Panc1 (cell line): ENCODE results near the gene APPL2.

Experiments
- POLR2AphosphoS5 ChIP-seq: IDR thresholded peaks from 2 replicates; pipeline ENCODE4 v1.6.1; 2012; ENCODE audit warnings: mild to moderate bottlenecking, low read depth, low read length, moderate library complexity
- SIN3A ChIP-seq: IDR thresholded peaks from 2 replicates; pipeline ENCODE4 v1.6.1; 2012; ENCODE audit warnings: low read depth, mild to moderate bottlenecking, low read length, moderate library complexity, borderline replicate concordance; ENCODE audit not compliant: insufficient read depth
- TCF7L2 ChIP-seq: IDR thresholded peaks from 2 replicates; pipeline ENCODE4 v1.6.1; 2011; ENCODE audit warnings: mild to moderate bottlenecking, low read depth, low read length, inconsistent platforms
- TF ChIP-seq, protein P1 (sequence below): fragments of 450-650 bp; IDR thresholded peaks from 2 replicates; pipeline ENCODE4 v1.5.1; 2017; ENCODE audit warnings: mild to moderate bottlenecking

- TF ChIP-seq, protein P1, sequence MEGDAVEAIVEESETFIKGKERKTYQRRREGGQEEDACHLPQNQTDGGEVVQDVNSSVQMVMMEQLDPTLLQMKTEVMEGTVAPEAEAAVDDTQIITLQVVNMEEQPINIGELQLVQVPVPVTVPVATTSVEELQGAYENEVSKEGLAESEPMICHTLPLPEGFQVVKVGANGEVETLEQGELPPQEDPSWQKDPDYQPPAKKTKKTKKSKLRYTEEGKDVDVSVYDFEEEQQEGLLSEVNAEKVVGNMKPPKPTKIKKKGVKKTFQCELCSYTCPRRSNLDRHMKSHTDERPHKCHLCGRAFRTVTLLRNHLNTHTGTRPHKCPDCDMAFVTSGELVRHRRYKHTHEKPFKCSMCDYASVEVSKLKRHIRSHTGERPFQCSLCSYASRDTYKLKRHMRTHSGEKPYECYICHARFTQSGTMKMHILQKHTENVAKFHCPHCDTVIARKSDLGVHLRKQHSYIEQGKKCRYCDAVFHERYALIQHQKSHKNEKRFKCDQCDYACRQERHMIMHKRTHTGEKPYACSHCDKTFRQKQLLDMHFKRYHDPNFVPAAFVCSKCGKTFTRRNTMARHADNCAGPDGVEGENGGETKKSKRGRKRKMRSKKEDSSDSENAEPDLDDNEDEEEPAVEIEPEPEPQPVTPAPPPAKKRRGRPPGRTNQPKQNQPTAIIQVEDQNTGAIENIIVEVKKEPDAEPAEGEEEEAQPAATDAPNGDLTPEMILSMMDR, result no peak
- no peak for TF ChIP-seq SIN3A
- TF ChIP-seq TCF7L2, result no peak
- no peak for TF ChIP-seq POLR2AphosphoS5
Measured at GRCh38 chr12:105219261-105220028, 16.5 kb downstream of the APPL2 start.
